GM04503 (cell line): Measurements from ENCODE around the gene RAI14.

Experiments
- DNase-seq: peaks from one replicate; pipeline ENCODE4 v3.0.0-alpha.2; 2012; ENCODE audit warnings: low read depth

Gene RAI14

DNA sequence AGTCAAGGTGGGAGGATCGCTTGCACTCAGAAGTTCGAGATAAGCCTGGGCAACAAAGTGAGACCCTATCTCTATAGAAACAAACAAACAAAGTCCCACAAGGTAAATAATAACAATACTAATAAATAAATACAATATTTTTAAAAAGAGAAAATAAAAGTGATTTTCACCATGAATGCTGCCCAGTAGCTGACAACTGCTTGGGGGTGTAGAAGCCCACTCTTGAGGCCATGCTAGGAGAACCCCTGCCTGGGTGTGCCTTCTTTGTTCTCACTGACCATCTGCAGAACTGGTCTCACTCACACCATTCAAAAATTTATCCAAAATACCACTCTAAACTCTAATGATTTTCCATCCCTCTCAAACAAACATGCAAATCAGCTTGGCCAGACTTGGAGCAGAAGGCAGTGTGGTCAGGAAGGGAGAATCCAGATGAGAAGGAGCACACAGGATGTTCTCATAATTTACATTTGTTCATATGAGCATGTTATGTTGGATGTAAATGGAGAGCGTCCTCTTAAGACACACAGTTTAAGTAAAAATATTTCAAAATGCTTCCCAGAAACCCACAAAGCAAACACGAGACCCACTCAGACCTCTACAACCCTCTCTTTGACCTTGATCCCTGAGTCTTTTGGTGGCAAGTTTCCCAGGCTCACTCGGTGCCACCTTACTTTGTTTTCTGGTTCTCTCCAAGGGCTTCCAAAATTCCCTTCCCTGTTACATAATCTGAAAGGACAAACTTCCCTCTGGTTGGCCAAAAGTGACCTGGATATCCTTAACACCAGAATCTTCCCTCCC lies 7.9 kb upstream of the RAI14 start:
- DNase-seq, result no peak

DNA sequence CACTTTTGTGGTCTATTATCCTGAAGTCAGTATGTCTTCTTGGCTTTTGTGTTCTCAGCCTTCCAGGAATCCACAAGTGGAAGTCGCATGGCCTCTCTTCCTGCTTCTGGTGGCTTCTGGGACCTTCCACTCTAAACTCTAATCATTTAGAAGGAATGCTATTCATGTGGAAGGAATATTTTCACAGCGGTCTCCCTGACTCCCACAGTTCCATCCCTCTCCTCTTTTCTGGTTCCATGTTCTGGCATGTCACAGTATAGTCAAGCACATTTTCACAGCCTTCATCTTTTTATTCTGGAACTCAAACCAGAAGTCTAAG lies 7.3 kb upstream of the RAI14 start:
- DNase-seq, result no peak

DNA sequence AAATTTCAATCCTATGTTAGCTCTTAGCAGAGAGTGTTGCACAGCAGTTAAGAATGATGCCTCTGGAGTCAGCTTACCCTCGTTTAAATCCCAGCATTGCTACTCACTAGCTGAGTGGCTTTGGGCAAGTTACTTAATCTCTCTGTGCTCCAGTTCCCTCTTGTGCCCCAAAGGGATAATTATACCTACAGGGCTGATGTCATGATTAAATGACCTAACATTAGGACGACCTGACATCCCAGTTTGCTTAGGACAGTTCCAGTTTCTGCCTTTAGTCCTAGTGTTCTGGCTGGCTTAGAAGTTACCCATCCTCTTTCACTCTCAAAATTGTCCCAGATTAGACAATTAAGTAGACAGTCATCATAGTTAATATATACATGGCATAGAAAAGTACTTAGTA lies 4.3 kb upstream of the RAI14 start:
- no peak for DNase-seq

DNA sequence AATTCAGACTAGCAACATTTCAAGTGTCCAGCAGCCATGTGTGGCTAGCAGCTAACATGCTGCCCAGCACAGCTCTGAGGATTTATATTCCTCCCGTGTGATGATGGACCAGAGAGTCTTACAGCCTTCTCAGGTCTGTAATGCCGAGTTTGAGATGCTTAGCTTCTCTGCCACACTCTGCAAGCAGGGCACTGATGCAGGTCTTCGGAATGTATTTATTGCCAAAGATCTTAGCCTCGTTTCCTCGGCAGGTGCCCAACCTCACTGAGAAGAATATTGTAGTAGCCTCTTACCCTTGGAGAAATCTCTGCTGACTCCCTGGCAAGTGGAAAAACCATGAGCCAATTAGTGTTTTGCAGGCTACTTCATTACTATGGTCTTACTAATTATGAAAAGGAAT lies 3.7 kb upstream of the RAI14 start:
- no peak for DNase-seq

DNA sequence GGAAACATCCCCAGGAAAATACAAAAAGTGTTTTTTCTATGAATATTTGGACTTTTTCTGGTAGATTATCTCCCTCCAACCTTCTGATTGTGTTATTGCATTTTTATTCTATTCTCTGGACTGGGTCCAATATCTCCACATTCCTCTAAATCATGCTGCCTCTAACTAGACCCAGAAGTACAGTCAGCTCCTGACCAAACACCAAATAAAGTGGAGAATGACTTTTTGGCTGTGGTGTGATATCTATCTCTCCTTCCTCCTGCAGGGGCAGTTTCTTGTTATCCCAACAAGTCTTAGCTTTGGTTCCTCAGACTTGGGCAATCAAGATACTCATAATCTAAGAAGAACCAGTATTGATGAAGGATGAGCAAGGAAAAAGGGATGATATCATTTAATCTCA lies 3.2 kb upstream of the RAI14 start:
- no peak for DNase-seq

DNA sequence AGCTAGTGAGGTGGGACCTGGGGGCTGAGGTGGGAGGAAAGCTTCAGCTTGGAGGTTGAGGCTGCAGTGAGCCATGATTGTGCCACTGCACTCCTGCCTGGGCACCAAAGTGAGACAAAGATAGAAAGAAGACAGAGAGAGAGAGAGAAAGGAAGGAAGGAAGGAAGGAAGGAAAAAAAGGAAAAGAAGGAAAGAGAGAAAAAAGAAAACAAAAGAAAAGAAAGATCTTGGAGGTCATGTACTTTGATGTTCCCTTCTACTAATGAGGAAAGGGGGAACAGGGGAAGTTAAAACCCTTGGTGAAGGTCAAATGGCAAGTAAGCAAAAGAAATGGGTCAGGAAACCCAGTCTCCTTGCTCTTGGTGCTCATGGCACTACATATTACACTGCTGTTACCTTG lies 2.4 kb upstream of the RAI14 start:
- no peak for DNase-seq

DNA sequence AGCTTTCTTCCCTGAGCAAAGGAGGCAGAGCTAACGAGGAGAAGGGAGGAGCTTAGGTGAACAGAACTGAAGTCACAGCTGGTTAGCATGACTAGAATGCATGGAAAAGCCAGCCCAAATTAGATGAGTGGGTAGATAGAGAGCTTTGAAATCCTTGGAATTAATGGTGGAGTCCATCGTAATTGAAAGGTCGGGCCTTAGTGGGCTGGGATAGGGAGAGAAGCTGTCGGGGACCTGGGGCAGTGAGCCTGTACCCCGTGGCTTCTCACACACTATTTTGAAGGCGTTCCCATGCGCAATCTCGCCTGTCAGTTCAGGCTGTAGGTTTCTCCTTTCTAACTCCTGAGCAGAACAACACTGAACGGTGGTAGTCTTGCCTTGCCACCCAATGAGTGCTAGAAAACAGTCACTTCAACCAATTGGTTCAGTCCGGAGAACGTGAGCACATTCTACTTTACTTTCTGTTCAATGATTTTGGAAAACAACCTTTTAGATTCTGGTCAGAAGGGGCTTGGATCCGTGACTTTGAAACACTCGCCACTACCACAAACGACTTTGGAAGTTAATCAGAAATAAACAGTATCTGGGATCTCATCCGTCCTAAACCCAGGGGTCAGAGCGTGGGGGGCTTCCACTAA lies 655 bp upstream of the RAI14 start:
- DNase-seq, result peak; percentile 61

DNA sequence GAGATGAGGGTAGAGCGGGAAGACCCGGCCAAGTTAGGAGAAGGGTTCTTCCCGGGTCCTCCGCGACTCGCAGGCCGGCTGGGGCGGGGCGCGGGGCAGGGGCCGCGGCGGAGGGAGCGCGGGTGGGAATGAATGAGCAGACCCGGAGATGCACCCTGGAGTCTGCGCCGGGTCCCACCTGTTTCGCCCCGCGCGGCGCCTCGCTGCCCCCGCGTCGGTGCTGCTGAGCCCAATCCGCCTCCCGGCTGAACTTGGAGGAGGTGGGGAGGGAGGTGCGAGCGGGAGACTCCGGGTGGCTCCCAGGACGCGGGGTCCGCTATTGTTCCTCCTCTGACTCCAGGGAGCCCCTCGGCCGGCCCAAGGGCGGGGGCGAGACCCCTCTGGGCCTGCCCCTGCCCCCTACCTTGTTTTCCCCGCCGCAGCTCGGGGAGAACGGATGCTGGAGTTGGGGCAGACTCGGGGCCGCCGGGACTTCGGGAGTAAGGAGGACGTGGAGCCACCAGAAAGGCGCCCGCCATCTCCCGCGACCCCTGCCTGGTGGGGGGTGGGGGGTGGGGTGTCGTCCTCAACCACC lies 659 bp downstream of the RAI14 start:
- no peak for DNase-seq

DNA sequence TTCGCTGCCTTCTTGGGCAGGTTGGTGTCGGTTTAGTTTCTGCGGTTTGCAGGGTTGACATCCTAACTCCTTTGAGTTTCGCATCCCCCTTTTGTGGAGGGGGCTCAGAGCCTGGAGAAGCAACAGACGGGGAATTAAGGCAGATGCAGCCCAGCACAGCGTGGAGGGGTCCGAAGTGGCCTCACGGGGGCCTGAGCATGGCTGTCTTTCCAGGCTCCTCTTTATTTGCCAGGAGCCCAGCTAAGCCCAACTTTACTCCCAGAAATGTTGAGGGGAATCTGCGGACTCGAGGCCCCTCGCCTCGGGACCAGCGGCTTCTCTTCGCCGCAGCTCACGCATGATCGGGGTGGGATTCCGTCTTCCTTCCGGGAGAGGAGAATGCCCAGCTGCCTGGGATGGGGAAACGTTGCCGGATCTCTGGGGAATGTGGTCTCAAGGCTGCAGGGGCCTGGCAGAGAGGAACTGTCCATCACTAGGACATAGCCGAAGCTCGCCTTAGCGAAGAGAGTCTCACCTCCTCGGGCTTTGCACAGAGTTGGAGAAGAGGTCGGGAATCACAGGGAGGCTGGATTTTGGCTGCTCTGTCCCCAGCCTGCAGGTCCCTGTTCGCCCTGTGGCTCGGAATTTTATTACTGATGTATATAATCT lies 1.3 kb downstream of the RAI14 start:
- DNase-seq, result no peak

DNA sequence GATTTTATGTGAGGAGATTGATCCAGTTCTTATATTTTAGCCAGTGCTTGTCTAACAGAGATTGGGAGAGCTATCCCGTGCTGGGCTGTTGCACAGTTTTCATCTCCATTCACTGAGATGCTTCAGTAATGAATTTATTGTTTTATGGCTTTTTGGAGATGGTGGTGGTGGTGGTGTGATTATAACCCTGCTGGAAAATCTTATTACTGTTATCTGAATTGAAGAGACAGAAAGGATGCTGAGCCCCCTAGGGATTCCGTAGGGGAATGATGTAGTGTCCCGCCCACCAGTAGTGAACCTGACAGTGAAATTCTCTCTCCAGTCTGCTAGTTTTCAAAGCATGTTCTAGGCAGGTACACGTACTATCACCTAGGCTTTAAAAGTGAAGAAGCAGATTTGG lies 1.9 kb downstream of the RAI14 start:
- no peak for DNase-seq

DNA sequence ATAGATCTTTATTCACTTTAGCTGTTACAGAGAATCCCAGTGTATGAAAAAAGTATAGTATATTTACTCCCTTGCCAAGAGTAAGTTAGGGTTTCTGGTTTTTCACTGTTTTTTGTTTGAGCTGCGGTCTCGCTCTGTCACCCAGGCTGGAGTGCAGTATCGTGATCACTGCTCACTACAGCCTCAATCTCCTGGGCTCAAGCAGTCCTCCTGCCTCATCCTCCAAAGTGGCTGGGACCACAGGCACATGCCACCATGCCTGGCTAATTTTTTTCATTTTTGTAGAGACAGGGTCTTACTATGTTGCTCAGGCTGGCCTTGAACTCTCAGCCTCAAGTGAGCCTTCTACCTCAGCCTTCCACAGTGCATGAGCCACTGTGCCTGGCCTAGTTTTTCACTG lies 3.0 kb downstream of the RAI14 start:
- no peak for DNase-seq

DNA sequence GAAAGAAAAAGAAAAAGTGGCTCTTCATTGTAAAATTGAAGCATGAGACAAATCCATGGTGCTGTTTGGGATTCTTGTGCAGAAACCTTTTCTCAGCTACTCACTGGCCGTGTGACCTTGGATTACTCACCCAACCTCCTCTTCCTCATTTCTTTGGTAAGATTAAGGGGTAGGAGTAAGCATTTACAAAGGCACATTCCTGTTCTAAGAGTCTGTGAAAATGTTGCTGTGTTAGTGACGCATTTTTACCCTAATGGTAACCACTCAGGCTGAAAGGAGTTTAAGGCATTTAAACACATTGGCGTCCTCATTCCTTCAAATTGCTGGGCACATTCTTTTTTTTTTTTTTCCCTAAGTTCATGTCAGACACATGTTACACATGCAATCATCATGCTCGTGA lies 4.3 kb downstream of the RAI14 start:
- DNase-seq, result peak; percentile 95

DNA sequence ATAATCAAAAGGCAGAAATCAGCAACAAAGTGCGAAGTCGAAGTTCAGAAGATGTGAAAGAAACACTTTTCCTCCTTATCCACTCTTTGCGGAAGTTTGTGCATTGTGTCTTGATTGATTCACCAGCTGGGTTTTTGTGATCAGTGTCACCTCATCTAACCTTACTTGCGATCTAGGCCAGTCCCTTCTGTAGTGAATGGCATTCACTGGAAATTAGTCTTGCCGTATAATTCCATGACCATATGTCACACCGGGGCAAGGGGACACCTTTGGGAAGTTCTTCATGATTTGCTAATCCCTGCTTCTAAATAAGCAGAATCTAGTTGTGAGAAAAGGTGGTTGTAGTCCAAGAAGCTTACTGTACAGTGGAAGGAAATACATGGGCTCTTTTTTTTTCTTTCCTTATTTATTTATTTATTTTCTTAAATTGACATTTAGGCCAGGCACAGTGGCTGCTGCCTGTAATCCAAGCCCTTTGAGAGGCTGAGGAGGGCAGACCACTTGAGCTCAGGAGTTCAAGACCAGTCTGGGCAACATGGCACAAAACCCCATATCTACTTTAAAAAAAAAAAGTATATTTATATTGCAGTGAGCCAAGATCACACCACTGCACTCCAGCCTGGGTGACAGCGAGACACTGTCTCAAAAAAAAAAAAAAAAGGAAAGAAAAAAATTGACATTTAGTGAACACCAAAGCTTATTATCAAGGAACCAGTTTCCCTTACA lies 7.8 kb downstream of the RAI14 start:
- DNase-seq, result no peak

DNA sequence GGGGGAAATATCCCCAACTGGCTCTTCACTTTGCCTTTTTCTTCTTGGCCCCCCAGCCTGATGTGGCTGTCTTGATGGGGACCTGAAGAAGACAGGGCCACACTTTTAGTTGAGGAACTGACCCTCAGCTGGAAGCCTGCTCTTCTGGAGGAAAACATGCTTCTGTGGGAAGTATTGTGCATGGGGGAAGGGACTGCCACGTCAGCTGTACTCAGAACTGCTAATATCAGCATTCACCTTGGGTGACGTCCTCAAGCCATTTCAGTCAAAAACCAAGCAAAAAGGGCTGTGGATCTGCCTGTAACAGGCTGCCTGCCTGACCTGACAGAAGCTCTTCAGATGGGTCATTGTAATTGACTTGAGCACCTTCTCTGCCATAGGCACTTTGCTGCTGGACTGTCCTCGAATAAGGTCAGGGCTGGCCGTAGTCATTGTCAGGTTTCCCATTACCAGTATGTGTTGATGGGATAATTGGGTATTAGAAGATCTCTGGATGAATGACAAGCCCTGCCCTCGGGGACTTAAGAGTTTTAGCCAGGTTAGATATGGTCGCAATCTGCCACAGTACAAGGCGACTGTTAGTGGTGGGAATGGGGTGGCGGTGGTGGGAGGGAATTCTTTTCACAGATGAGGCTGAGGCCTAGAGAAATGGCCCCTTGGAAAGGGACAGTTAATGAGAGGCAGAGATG lies 10.4 kb downstream of the RAI14 start:
- no peak for DNase-seq

DNA sequence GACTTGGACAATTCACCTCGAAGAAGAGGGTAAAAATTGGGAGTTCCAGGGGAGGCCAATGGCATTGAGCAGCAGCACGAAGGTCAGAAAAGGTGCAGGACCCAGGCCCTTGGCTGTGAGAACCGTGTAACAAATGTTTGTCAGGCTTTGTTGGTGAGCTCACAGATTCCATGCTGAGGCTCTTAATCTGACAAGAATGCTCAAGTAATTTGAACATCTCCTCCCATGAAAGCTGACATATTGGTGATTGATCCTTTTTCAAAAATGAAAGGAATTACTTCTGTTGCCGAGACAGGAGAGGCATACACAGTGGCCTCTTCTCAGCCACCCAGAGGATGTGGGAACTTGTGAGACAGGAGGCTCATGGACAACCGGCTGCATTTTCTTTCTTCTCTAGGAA lies 11.6 kb downstream of the RAI14 start:
- no peak for DNase-seq

DNA sequence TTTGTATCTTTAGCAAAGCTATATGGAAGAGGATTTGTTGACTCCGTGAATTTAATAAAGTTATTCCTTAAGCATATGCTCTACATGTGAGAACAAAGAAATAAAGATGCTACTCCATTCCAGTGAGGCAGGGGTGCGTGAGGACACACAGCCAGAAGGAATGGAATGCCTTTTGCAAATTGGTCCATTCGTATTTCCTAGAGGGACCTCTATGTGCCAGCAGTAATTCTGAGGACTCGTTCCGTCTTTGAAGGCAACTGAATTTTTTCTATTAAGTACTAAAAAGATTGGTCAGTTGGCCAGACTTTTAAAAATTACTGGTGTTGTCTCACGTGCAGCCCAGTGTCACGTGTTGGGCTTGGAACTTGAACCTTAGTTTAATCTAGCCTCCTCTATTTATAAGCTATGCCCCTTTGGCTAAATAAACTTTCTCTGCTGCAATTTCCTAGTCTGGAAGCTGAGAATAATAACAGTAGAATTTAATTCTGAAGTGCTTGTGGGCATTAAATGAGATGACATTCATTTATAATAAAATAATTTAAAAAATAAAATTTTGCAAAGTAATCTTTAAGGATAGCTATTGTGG lies 13.9 kb downstream of the RAI14 start:
- DNase-seq, result no peak

DNA sequence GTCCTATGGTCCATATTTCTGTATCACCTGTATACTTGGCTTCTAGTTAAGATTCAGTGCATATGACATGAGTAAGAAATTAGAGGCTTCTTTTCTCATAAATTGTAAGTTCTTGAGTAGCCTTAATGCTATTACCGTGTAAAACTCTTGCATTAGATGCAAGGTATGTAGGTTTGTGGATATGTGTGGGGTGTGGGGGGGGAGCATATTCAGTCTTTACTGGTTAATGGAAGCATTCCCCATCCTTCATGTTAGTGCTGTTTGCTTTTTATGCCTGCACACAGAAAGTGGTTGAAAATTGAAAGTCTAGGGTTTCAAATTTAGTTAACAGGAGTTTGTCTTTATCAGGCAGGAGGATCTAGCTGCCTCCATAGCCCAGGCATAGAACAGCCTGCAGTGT lies 16.1 kb downstream of the RAI14 start:
- DNase-seq, result no peak

DNA sequence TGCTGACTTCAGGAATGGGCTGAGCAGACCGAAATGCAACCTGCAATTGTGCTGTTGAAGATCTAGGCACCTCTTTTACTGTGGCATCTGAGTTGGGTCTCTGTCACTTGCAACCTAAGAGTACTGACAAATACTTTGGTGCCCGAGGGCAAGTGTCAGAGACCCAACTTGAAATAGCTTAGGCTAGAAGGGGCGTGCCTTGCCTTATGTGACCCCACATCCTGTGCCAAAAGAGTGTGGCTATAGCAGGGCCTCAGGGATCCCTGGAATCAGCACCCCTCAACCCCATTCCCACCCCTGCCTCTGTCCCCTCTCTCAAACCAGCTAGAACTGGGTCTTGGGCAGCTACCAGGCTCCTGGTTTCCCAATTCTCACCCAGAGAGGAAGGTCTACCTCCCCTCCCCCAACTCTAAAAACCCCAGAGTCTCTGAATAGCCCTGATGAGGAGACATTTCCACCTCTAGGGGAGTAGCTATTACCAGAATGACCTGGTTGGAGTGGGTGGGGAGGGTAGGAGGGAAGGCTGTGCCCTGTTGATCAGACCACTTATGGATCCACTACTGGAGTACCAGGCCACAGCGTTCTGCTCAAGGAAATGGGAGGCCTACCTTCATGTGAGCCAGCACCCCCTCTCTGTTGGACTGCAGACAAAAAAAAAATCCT lies 17.5 kb downstream of the RAI14 start:
- DNase-seq, result no peak

DNA sequence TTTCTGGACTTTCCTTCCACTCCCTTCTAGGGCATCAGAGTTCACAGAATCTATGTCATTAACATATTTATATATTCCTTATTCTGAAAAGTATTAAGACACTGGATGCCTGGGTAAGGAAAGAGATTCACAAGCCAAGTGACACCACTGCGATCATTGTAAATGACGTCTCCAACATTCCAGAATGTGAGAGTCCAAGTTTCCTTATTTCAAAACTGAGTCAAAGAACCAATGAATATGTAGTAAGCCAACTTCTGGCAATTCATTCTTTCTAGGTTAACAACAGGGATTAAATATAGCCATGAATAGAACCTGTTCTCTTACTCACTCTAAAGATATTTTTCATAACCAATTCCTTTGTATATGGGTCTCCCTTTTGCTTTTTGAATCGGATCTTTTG lies 18.1 kb downstream of the RAI14 start:
- DNase-seq, result peak; percentile 92

DNA sequence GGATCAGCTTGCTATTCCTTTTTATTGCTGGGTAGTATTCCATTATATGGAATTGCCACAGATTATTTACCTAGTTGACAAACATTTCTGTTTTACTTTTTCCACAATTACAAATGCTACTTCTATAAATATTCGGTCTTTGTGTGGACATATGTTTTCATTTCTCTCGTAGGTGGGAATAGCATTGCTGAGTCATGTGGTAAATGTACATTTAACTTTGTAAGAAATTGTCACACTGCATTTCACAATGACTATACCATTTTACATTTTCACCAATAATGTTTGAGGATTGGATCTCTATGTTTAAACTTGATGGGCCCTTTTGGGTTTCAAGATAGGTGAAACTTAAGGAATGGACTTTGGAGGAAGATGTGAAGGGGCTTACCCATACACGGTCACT lies 19.7 kb downstream of the RAI14 start:
- DNase-seq, result no peak

DNA sequence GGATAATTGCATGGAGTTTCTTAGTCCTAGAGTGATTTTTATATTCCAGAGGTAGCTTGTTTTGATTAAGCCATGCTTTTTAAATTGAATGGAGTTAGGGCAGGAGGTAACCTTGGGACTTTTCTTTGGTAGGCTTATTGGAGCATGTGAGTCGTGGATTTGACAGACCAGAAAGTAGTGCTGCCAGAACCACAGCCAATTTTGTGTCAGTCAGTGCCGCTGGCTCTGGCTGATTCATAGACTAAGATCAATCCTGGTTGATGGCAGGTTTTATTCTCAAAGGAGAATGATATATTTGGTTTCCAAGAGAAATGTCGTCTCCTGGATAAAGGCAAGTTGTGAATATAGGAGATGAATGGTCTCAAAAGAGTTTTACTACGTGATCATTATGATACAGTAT lies 20.3 kb downstream of the RAI14 start:
- no peak for DNase-seq
